ENCODE measurements around the gene IL1RAP. TPM values are rescaled to one million over a fixed set of nuclear protein-coding genes. Genes with fewer than 3 reads are reported as not detected.

Gene IL1RAP
- total and polyA plus RNA-seq, 2 experiments from 2014 or later, result 3.6 to 5.0 TPM

- H3K27me3 ChIP-seq (ENCODE audit: insufficient read depth), result no peaks in the 10 kb centered on the region
- H3K27me3 Mint-ChIP-seq (ENCODE audit: insufficient read depth, low read depth, poor library complexity), result peaks cover 5% of the 10 kb centered on the region
- no peak overlapping the region for H3K4me2 ChIP-seq
- TF ChIP-seq ZNF114 (CRISPR knock-in tag; IDR thresholded peaks at IDR 0.05) (no peak), POLR2AphosphoS5 (IDR thresholded peaks at IDR 0.05; ENCODE audit: low read depth) (no peak), STAT1 (IDR thresholded peaks at IDR 0.05; ENCODE audit: unreplicated experiment) (no peak), EZH2phosphoT487 (IDR thresholded peaks at IDR 0.05; ENCODE audit: unreplicated experiment) (no peak), JUNB (IDR thresholded peaks at IDR 0.05; ENCODE audit: unreplicated experiment) (no peak)
- TF ChIP-seq, protein P1, sequence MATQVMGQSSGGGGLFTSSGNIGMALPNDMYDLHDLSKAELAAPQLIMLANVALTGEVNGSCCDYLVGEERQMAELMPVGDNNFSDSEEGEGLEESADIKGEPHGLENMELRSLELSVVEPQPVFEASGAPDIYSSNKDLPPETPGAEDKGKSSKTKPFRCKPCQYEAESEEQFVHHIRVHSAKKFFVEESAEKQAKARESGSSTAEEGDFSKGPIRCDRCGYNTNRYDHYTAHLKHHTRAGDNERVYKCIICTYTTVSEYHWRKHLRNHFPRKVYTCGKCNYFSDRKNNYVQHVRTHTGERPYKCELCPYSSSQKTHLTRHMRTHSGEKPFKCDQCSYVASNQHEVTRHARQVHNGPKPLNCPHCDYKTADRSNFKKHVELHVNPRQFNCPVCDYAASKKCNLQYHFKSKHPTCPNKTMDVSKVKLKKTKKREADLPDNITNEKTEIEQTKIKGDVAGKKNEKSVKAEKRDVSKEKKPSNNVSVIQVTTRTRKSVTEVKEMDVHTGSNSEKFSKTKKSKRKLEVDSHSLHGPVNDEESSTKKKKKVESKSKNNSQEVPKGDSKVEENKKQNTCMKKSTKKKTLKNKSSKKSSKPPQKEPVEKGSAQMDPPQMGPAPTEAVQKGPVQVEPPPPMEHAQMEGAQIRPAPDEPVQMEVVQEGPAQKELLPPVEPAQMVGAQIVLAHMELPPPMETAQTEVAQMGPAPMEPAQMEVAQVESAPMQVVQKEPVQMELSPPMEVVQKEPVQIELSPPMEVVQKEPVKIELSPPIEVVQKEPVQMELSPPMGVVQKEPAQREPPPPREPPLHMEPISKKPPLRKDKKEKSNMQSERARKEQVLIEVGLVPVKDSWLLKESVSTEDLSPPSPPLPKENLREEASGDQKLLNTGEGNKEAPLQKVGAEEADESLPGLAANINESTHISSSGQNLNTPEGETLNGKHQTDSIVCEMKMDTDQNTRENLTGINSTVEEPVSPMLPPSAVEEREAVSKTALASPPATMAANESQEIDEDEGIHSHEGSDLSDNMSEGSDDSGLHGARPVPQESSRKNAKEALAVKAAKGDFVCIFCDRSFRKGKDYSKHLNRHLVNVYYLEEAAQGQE (IDR thresholded peaks at IDR 0.05; ENCODE audit: unreplicated experiment), result no peak
- TF ChIP-seq, protein P2, sequence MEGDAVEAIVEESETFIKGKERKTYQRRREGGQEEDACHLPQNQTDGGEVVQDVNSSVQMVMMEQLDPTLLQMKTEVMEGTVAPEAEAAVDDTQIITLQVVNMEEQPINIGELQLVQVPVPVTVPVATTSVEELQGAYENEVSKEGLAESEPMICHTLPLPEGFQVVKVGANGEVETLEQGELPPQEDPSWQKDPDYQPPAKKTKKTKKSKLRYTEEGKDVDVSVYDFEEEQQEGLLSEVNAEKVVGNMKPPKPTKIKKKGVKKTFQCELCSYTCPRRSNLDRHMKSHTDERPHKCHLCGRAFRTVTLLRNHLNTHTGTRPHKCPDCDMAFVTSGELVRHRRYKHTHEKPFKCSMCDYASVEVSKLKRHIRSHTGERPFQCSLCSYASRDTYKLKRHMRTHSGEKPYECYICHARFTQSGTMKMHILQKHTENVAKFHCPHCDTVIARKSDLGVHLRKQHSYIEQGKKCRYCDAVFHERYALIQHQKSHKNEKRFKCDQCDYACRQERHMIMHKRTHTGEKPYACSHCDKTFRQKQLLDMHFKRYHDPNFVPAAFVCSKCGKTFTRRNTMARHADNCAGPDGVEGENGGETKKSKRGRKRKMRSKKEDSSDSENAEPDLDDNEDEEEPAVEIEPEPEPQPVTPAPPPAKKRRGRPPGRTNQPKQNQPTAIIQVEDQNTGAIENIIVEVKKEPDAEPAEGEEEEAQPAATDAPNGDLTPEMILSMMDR (conservative IDR thresholded peaks at IDR 0.05; ENCODE audit: low read depth in 2 of 2), result no peak
- no peaks in the 10 kb centered on the region for H3F3A ChIP-seq (replicated peaks; ENCODE audit: low read depth)
- 0 out of 2 replicates have a peak, but pooled peaks cover 1% of the 10 kb centered on the region for H3K4me1 ChIP-seq (ENCODE audit: insufficient read depth)
- no peaks in the 10 kb centered on the region for H3K79me2 ChIP-seq (replicated peaks; ENCODE audit: insufficient read depth)
- no peak overlapping the region for H2AFZ ChIP-seq
- no peaks in the 10 kb centered on the region for H4K20me1 ChIP-seq (replicated peaks; ENCODE audit: insufficient read depth)
- H3K36me3 ChIP-seq (ENCODE audit: insufficient read depth), result no peaks in the 10 kb centered on the region
- no peak overlapping the region for H3K27ac ChIP-seq (ENCODE audit: low read depth)
- H3K9me2 ChIP-seq (ENCODE audit: insufficient read depth), result no peaks in the 10 kb centered on the region
- no peak overlapping the region for H3K4me3 ChIP-seq
- peaks cover 5% of the 10 kb centered on the region for H3K4me1 Mint-ChIP-seq
- H3K27ac Mint-ChIP-seq, result no peak overlapping the region
- H3K4me3 Mint-ChIP-seq, result no peak overlapping the region
- H3K9me3 Mint-ChIP-seq, result peaks cover 3% of the 10 kb centered on the region; the same call in 2 of the 3 replicates
- peaks cover 5% of the 10 kb centered on the region; the same call in 2 of the 3 replicates for H3K36me3 Mint-ChIP-seq (ENCODE audit: low read depth)
- ATAC-seq (no peak), DNase-seq (ENCODE audit: low spot score) (no peak)
These were observed 67.2 kb downstream of the IL1RAP start for GRCh38 chr3:190581041-190581541.

- H2AFZ ChIP-seq, result no peak overlapping the region
- no peaks in the 10 kb centered on the region for H3K79me2 ChIP-seq (replicated peaks; ENCODE audit: insufficient read depth)
- H4K20me1 ChIP-seq (replicated peaks; ENCODE audit: insufficient read depth), result no peaks in the 10 kb centered on the region
- H3K9me2 ChIP-seq (ENCODE audit: insufficient read depth), result no peaks in the 10 kb centered on the region; the same call in 1 of the 2 replicates
- 0 out of 2 replicates have a peak, but pooled peaks cover 9% of the 10 kb centered on the region for H3K4me1 ChIP-seq (ENCODE audit: insufficient read depth)
- Mint-ChIP-seq H3K36me3 (ENCODE audit: low read depth) (peaks cover 5% of the 10 kb centered on the region; the same call in 1 of the 3 replicates), H3K9me3 (peaks cover 3% of the 10 kb centered on the region; the same call in 2 of the 3 replicates), H3K4me3 (no peak overlapping the region), H3K4me1 (peaks cover 11% of the 10 kb centered on the region), H3K27ac (peak overlapping the region; percentile 0; the same call in 1 of the 2 replicates), H3K27me3 (ENCODE audit: insufficient read depth, low read depth, poor library complexity) (peaks cover 5% of the 10 kb centered on the region)
- H3K36me3 ChIP-seq (ENCODE audit: insufficient read depth), result no peaks in the 10 kb centered on the region
- ATAC-seq (no peak), DNase-seq (ENCODE audit: low spot score) (no peak)
- H3K4me3 ChIP-seq, result no peak overlapping the region
- no peak for TF ChIP-seq JUNB (IDR thresholded peaks at IDR 0.05; ENCODE audit: unreplicated experiment)
- TF ChIP-seq, protein P1 (IDR thresholded peaks at IDR 0.05; ENCODE audit: unreplicated experiment), result no peak
- no peak for TF ChIP-seq POLR2AphosphoS5 (IDR thresholded peaks at IDR 0.05; ENCODE audit: low read depth)
- no peak for TF ChIP-seq ZNF114 (CRISPR knock-in tag; IDR thresholded peaks at IDR 0.05)
- no peak for TF ChIP-seq STAT1 (IDR thresholded peaks at IDR 0.05; ENCODE audit: unreplicated experiment)
- H3F3A ChIP-seq (replicated peaks; ENCODE audit: low read depth), result no peaks in the 10 kb centered on the region
- H3K27ac ChIP-seq (ENCODE audit: low read depth), result no peak overlapping the region
- H3K27me3 ChIP-seq (ENCODE audit: insufficient read depth), result no peaks in the 10 kb centered on the region
- H3K4me2 ChIP-seq, result no peak overlapping the region
These were observed 68.8 kb downstream of the IL1RAP start for GRCh38 chr3:190582667-190583066.
